IMR-90 (cell line): ENCODE results near the gene RIPK3. TPM values are rescaled to one million over a fixed set of nuclear protein-coding genes. Genes with fewer than 3 reads are reported as not detected.

Experiments
- ATAC-seq: fragments of 200-7000 bp; cut with Tn5 transposase; 2 replicates; pipeline ENCODE4 v1.9.1; 2020; ENCODE audit warnings: low read depth, mild to moderate bottlenecking, moderate library complexity
- BruUV-seq: library from RNA; stranded (reverse); fragments of 400-500 nt; replicated peaks from 2 replicates; lab custom pipeline; 2021; lab: Mats Ljungman, UMichigan
- CTCF ChIA-PET: fragments of 300-600 bp; formaldehyde crosslinking; extraction: SDS; loops from one replicate; lab custom pipeline; 2021; ENCODE audit warnings: antibody characterized with exemption; lab: Yijun Ruan, JAX
- POLR2A ChIA-PET: fragments of 300-600 bp; sonication (Branson Sonifier 250); formaldehyde crosslinking; loops from one replicate; lab custom pipeline; 2022; ENCODE audit warnings: antibody characterized with exemption; ENCODE audit not compliant: unreplicated experiment; lab: Charles Lee
- DNase-seq: peaks from one replicate; pipeline ENCODE4 v3.0.0; 2013
- H2AFZ ChIP-seq: replicated peaks from 2 replicates; pipeline ENCODE3; 2013; ENCODE audit warnings: low read length, mild to moderate bottlenecking; ENCODE audit not compliant: poor library complexity
- H2AK5ac ChIP-seq: 2 replicates; pipeline ENCODE4 v1.6.1; 2013; ENCODE audit warnings: low read depth, low read length, inconsistent platforms
- H2AK9ac ChIP-seq: replicated peaks from 2 replicates; pipeline ENCODE3; 2013; ENCODE audit warnings: mild to moderate bottlenecking, low read depth, low read length, moderate library complexity; ENCODE audit not compliant: poor library complexity
- H2BK120ac ChIP-seq: 2 replicates; pipeline ENCODE4 v1.6.1; 2013; ENCODE audit warnings: low read depth, low read length, inconsistent platforms
- H2BK15ac ChIP-seq: 3 replicates; pipeline ENCODE4 v1.6.1; 2013; ENCODE audit warnings: low read depth, low read length, inconsistent platforms
- H2BK20ac ChIP-seq: 2 replicates; pipeline ENCODE4 v1.6.1; 2013; ENCODE audit warnings: low read depth, mild to moderate bottlenecking, inconsistent platforms, low read length, moderate library complexity
- H2BK5ac ChIP-seq: 2 replicates; pipeline ENCODE4 v1.6.1; 2013; ENCODE audit warnings: mild to moderate bottlenecking, low read depth, low read length, inconsistent platforms; ENCODE audit not compliant: poor library complexity, severe bottlenecking
- H3K14ac ChIP-seq: replicated peaks from 2 replicates; pipeline ENCODE4 v1.6.1; 2013; ENCODE audit warnings: low read depth, low read length, inconsistent platforms
- H3K18ac ChIP-seq: 2 replicates; pipeline ENCODE4 v1.6.1; 2013; ENCODE audit warnings: low read depth, low read length, control low read depth
- H3K23ac ChIP-seq: 2 replicates; pipeline ENCODE4 v1.6.1; 2013; ENCODE audit warnings: low read depth, low read length, inconsistent platforms
- H3K27ac ChIP-seq: 2 replicates; pipeline ENCODE4 v1.5.1; 2013; ENCODE audit warnings: mild to moderate bottlenecking, control low read depth, low read length; ENCODE audit not compliant: insufficient read depth
- H3K27me3 ChIP-seq: 2 replicates; pipeline ENCODE4 v1.6.1; 2013; ENCODE audit warnings: low read length; ENCODE audit not compliant: control insufficient read depth, insufficient read depth
- H3K36me3 ChIP-seq: 2 replicates; pipeline ENCODE4 v1.6.1; 2013; ENCODE audit warnings: low read length, mixed read lengths; ENCODE audit not compliant: control insufficient read depth, insufficient read depth
- H3K4ac ChIP-seq: 2 replicates; pipeline ENCODE4 v1.6.1; 2013; ENCODE audit warnings: low read depth, low read length, inconsistent platforms
- H3K4me1 ChIP-seq: 2 replicates; pipeline ENCODE4 v1.6.1; 2013; ENCODE audit warnings: low read length, mixed read lengths; ENCODE audit not compliant: control insufficient read depth, insufficient read depth
- H3K4me2 ChIP-seq: 2 replicates; pipeline ENCODE4 v1.6.1; 2013; ENCODE audit warnings: low read depth, mild to moderate bottlenecking, control low read depth, low read length, moderate library complexity
- H3K4me3 ChIP-seq: 2 replicates; pipeline ENCODE4 v1.5.1; 2013; ENCODE audit warnings: low read depth, mild to moderate bottlenecking, control low read depth, low read length, moderate library complexity; ENCODE audit not compliant: insufficient read depth
- H3K56ac ChIP-seq: 2 replicates; pipeline ENCODE4 v1.6.1; 2013; ENCODE audit warnings: low read length, inconsistent platforms; ENCODE audit not compliant: insufficient read depth; ENCODE audit errors: extremely low read depth
- H3K79me1 ChIP-seq, 2 experiments: 2 replicates each; pipeline ENCODE4 v1.6.1; 2013; ENCODE audit warnings: low read length in 2 of 2, inconsistent platforms in 1 of 2, low read depth in 1 of 2
- H3K9ac ChIP-seq: 2 replicates; pipeline ENCODE4 v1.6.1; 2013; ENCODE audit warnings: low read depth, low read length, control low read depth
- H3K9me1 ChIP-seq: 2 replicates; pipeline ENCODE4 v1.6.1; 2013; ENCODE audit warnings: low read length, inconsistent platforms; ENCODE audit not compliant: insufficient read depth
- H3K9me3 ChIP-seq: 2 replicates; pipeline ENCODE4 v1.6.1; 2013; ENCODE audit warnings: low read length; ENCODE audit not compliant: control insufficient read depth, insufficient read depth
- H4K20me1 ChIP-seq: 2 replicates; pipeline ENCODE4 v1.6.1; 2013; ENCODE audit warnings: low read length, inconsistent platforms; ENCODE audit not compliant: insufficient read depth
- H4K5ac ChIP-seq: 2 replicates; pipeline ENCODE4 v1.6.1; 2013; ENCODE audit warnings: mild to moderate bottlenecking, low read depth, low read length, control low read depth
- H4K8ac ChIP-seq, 2 experiments: 2 replicates each; pipeline ENCODE4 v1.6.1; 2013; ENCODE audit warnings: low read depth in 2 of 2, low read length in 2 of 2, control low read depth in 1 of 2, inconsistent platforms in 1 of 2
- H4K91ac ChIP-seq: 2 replicates; pipeline ENCODE4 v1.6.1; 2013; ENCODE audit warnings: low read depth, low read length, inconsistent platforms; ENCODE audit not compliant: insufficient read depth
- BHLHE40 ChIP-seq: fragments of 150-350 bp; IDR thresholded peaks from 2 replicates; pipeline ENCODE4 v1.6.1; 2016; ENCODE audit warnings: mild to moderate bottlenecking, low read depth, low read length
- CHD1 ChIP-seq: IDR thresholded peaks from 2 replicates; pipeline ENCODE4 v1.6.1; 2012; ENCODE audit warnings: low read depth, low read length, improper control_type of control experiment
- MAZ ChIP-seq: IDR thresholded peaks from 2 replicates; pipeline ENCODE4 v1.6.1; 2012; ENCODE audit warnings: low read depth, mild to moderate bottlenecking, low read length, improper control_type of control experiment, moderate library complexity, borderline replicate concordance
- RAD21 ChIP-seq: IDR thresholded peaks from 2 replicates; pipeline ENCODE4 v1.6.1; 2012; ENCODE audit warnings: low read length, improper control_type of control experiment
- RCOR1 ChIP-seq: IDR thresholded peaks from 2 replicates; pipeline ENCODE4 v1.6.1; 2012; ENCODE audit warnings: mild to moderate bottlenecking, low read length, improper control_type of control experiment; ENCODE audit not compliant: insufficient replicate concordance
- WGBS, 2 experiments: methylation state at CpG; one replicate each; pipeline versions ENCODE4 v1.1.5 to v1.1.7; 2013; ENCODE audit warnings: missing lambda C conversion rate in 2 of 2; ENCODE audit not compliant: insufficient read length in 1 of 2; ENCODE audit errors: extremely low coverage in 2 of 2; 5-methylcytosine and 5-hydroxymethylcytosine counted together
- dilution Hi-C: fragments of 300-500 bp; cut with HindIII; formaldehyde crosslinking; loops from one replicate; pipeline ENCODE4 v1.14.3; 2018; ENCODE audit warnings: low sequenced_read_pairs; ENCODE audit not compliant: unreplicated experiment
- in situ Hi-C: fragments of 300-500 bp; cut with MboI; formaldehyde crosslinking; loops from 3 replicates; pipeline ENCODE4 v1.14.3; 2019; ENCODE audit warnings: low sequenced_read_pairs, inconsistent platforms, mixed read lengths
- intact Hi-C: fragments of 100-400 bp; cut with micrococcal nuclease; formaldehyde crosslinking; loops from 2 replicates; pipeline ENCODE4 v1.10.0; 2022
- polyA plus RNA-seq, 3 experiments: library from polyadenylated mRNA; depleted of rRNA; stranded (reverse); fragments of >200 nt; gene quantifications; 2 replicates each; pipeline ENCODE4 v1.2.3, GENCODE V29; 2012; ENCODE audit warnings: low replicate concordance in 1 of 3
- total RNA-seq: library from RNA; depleted of rRNA; stranded (reverse); fragments of >200 nt; gene quantifications from 2 replicates; pipeline ENCODE4 v1.2.3, GENCODE V29; 2012
- TF ChIP-seq, protein P1 (sequence below): conservative IDR thresholded peaks from 2 replicates; pipeline ENCODE4 v1.5.1; 2012; ENCODE audit warnings: mild to moderate bottlenecking, low read depth, low read length, improper control_type of control experiment

RIPK3 gene
- total and polyA plus RNA-seq, 2 of the 4 experiments (the other 2 are of a cell fraction) = 0.09 TPM; not detected in 1

DNA sequence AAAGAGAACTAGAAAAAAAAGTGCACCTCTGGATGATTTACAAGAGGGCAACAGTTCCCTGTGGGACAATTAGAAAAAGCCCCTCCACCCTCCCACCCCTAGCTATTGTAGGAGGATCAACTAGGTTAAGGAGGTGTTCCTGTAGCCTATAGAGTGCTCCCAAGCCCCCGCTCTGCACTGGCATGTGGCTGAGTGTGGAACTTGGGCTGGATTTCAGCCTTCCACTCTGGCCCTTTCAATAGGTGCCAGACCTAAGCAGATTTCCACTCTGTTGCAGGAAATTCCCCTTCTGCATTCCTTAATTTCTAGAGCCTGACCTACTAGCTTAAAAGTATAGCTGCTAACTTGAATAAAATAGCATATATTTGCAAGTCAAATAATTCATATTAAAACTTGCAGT lies 31.0 kb upstream of the RIPK3 start:
- Histone ChIP-seq H2BK20ac (no peak overlapping the region), H3K27me3 (no peaks in the 10 kb centered on the region), H4K8ac (no peak overlapping the region), H3K9me3 (no peaks in the 10 kb centered on the region), H3K56ac (no peak overlapping the region), H3K79me1 (peaks cover 6 to 28% of the 10 kb centered on the region in 2 experiments; a peak in 3 of 4 replicates), H2AFZ (no peak overlapping the region), H4K5ac (no peak overlapping the region), H3K36me3 (peaks cover 50% of the 10 kb centered on the region), H2BK5ac (no peak overlapping the region), H2BK120ac (no peak overlapping the region), H3K18ac (no peak overlapping the region), H3K27ac (no peak overlapping the region), H2AK5ac (no peak overlapping the region), H3K4ac (no peak overlapping the region), H3K4me3 (no peak overlapping the region), H2AK9ac (no peak overlapping the region), H3K9me1 (peaks cover 9% of the 10 kb centered on the region; the same call in 1 of the 2 replicates), H2BK15ac (no peak overlapping the region), H3K4me2 (no peak overlapping the region), H3K14ac (no peak overlapping the region), H4K91ac (no peak overlapping the region), H3K9ac (no peak overlapping the region), H3K23ac (no peak overlapping the region), H4K20me1 (peaks cover 4% of the 10 kb centered on the region), H3K4me1 (peaks cover 10% of the 10 kb centered on the region)
- TF ChIP-seq MAZ (no peak), RCOR1 (no peak), BHLHE40 (no peak), CHD1 (no peak), RAD21 (no peak)
- TF ChIP-seq, protein P1, sequence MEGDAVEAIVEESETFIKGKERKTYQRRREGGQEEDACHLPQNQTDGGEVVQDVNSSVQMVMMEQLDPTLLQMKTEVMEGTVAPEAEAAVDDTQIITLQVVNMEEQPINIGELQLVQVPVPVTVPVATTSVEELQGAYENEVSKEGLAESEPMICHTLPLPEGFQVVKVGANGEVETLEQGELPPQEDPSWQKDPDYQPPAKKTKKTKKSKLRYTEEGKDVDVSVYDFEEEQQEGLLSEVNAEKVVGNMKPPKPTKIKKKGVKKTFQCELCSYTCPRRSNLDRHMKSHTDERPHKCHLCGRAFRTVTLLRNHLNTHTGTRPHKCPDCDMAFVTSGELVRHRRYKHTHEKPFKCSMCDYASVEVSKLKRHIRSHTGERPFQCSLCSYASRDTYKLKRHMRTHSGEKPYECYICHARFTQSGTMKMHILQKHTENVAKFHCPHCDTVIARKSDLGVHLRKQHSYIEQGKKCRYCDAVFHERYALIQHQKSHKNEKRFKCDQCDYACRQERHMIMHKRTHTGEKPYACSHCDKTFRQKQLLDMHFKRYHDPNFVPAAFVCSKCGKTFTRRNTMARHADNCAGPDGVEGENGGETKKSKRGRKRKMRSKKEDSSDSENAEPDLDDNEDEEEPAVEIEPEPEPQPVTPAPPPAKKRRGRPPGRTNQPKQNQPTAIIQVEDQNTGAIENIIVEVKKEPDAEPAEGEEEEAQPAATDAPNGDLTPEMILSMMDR = no peak
- WGBS, 2 experiments = no CpG with 5 or more reads among the region's 1 CpG
- ATAC-seq (no peak), DNase-seq (no peak)
- ChIA-PET CTCF (interaction anchor here (1.1 to 1.3 kb wide), 2 partner anchors 48 to 66 kb away, joined by 3 to 4 read pairs; no protein-coding TSS in a partner anchor), POLR2A (interaction anchor here (0.7 kb wide), 1 partner anchor 37 kb away, joined by 4 read pairs; no protein-coding TSS in a partner anchor)
- in situ Hi-C loops = no loop called here
- intact Hi-C loops = no loop called here
- BruUV-seq = no TSS peak
- dilution Hi-C loops = no loop called here
